Body of pancreas (tissue), 4 donors: ENCODE data around the gene SLC41A1.

ENCODE experiments used
- CTCF ChIP-seq, 7 experiments: fragments of 450-650 bp in 4 of 7; fragments of 200-600 bp in 3 of 7; sonication (generic) in 3 of 7; IDR thresholded peaks; one replicate each; pipeline ENCODE4 v1.5.1; 2016 to 2019; ENCODE audit warnings: antibody characterized with exemption in 7 of 7
- POLR2A ChIP-seq, 3 donors: fragments of 450-650 bp; IDR thresholded peaks; one replicate each; pipeline ENCODE4 v1.6.1; 2016; ENCODE audit warnings: antibody characterized with exemption in 3 of 3, mild to moderate bottlenecking in 2 of 3

- TF ChIP-seq CTCF (IDR thresholded peaks at IDR 0.05) (no peak), POLR2A (IDR thresholded peaks at IDR 0.05) (no peak)
Measured at GRCh38 chr1:205809942-205810345, 3.1 kb downstream of the SLC41A1 start.
